DLD1 (cell line): ENCODE data around the gene SLC17A7.
"Not testable (repeated sequence)": the region's sequence is repeated elsewhere in the genome, so short reads cannot be mapped to it uniquely, and the experiment has no call there.

Experiments
- in situ Hi-C: cut with HindIII; loops from 2 replicates; pipeline ENCODE4 v1.10.0; 2017; ENCODE audit warnings: low sequenced_read_pairs

SLC17A7 gene

GRCh38 chr19:49445997-49446396 lies 4.7 kb upstream of the SLC17A7 start:
- in situ Hi-C loops: no loop called here

- in situ Hi-C loops: not testable (repeated sequence)
These were observed 2.9 kb upstream of the SLC17A7 start for GRCh38 chr19:49444100-49444700.

- in situ Hi-C loops: no loop called here
These were observed 2.2 kb upstream of the SLC17A7 start for GRCh38 chr19:49443366-49444099.

- in situ Hi-C loops: no loop called here
These were observed 1.5 kb upstream of the SLC17A7 start for GRCh38 chr19:49442771-49443365.

GRCh38 chr19:49442354-49442753 lies 1.0 kb upstream of the SLC17A7 start:
- in situ Hi-C loops: no loop called here

- in situ Hi-C loops: no loop called here
These were observed 628 bp upstream of the SLC17A7 start for GRCh38 chr19:49441960-49442350.

GRCh38 chr19:49440439-49441209 lies 703 bp downstream of the SLC17A7 start:
- in situ Hi-C loops: no loop called here

- in situ Hi-C loops: no loop called here
These were observed 1.5 kb downstream of the SLC17A7 start for GRCh38 chr19:49439836-49440235.

GRCh38 chr19:49438261-49438660 lies 3.1 kb downstream of the SLC17A7 start:
- in situ Hi-C loops: no loop called here

GRCh38 chr19:49437231-49437630 lies 4.1 kb downstream of the SLC17A7 start:
- in situ Hi-C loops: no loop called here

GRCh38 chr19:49436381-49437017 lies 4.8 kb downstream of the SLC17A7 start:
- in situ Hi-C loops: no loop called here

- in situ Hi-C loops: no loop called here
These were observed 5.7 kb downstream of the SLC17A7 start for GRCh38 chr19:49435670-49436069.

GRCh38 chr19:49434907-49435583 lies 6.3 kb downstream of the SLC17A7 start:
- in situ Hi-C loops: no loop called here

GRCh38 chr19:49433240-49433901 lies 8.0 kb downstream of the SLC17A7 start:
- in situ Hi-C loops: no loop called here

GRCh38 chr19:49432141-49433073 lies 8.9 kb downstream of the SLC17A7 start:
- in situ Hi-C loops: no loop called here

- in situ Hi-C loops: no loop called here
These were observed 10.0 kb downstream of the SLC17A7 start for GRCh38 chr19:49431330-49431749.

- in situ Hi-C loops: no loop called here
These were observed 10.5 kb downstream of the SLC17A7 start for GRCh38 chr19:49430678-49431329.

GRCh38 chr19:49430172-49430677 lies 11.1 kb downstream of the SLC17A7 start:
- in situ Hi-C loops: no loop called here
